GM19099 (cell line): Measurements from ENCODE around the gene DDHD1.

Experiments
- POLR2A ChIP-seq: IDR thresholded peaks from 3 replicates; pipeline ENCODE4 v1.6.1; 2011; ENCODE audit warnings: low read depth; ENCODE audit not compliant: insufficient read length; ENCODE audit errors: extremely low read depth

Gene DDHD1

GRCh38 chr14:53023325-53023724 is 129.8 kb downstream of the DDHD1 start:
- TF ChIP-seq POLR2A = no peak

DNA sequence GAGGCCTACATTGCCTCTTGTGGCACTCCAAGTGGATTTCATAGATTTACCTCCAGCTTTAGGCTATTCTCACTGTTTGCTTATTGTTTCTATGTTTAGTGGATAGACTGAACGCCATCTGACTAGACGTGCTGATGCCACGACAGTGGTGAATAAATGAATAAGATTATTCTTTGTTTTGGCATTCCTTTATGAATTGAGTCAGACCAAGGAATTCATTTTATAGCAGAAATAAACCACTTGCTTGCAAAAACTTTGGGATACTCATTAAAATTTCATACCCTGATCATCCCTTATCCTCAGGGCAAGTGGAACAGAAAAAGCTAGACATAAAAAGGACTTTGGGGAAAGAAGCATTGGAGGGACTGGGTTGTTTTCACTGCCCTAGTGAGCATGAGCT is 130.5 kb downstream of the DDHD1 start:
- no peak for TF ChIP-seq POLR2A

DNA sequence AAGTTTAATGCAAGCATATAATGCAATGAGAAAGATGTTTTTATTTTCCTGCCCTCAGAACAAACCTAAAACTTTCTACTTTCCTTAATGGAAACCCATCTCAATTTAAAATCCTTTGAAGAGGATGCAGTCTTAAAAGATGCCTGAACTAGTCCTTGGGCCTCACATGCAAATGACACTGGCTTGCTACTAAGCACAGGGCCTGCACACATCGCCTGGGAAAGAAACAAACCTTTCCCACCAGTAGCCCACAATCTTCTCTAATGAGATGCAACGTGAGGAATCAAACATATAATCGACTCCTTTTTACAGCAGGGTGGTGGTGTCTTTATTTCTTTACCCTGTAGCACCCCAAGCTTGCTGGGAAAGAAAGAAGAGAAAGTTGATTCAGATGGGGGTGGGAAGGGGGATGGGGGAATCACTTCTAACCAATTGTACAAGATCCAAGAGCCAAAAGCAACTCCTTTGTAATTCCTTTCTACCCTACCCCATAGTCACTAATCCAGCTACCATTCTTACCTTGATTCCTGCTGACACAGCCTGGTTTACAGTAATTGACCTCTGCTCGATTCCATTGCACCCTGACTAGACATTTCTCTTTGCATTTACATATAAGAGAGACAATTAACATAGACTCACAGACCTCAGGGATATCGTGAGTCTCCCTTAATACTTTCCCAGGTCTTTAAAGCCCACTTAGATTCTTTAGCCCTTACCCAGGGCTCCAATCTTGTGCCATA is 132.8 kb downstream of the DDHD1 start:
- no peak for TF ChIP-seq POLR2A

- TF ChIP-seq POLR2A = no peak
These were observed 133.7 kb downstream of the DDHD1 start for GRCh38 chr14:53019406-53019805.

DNA sequence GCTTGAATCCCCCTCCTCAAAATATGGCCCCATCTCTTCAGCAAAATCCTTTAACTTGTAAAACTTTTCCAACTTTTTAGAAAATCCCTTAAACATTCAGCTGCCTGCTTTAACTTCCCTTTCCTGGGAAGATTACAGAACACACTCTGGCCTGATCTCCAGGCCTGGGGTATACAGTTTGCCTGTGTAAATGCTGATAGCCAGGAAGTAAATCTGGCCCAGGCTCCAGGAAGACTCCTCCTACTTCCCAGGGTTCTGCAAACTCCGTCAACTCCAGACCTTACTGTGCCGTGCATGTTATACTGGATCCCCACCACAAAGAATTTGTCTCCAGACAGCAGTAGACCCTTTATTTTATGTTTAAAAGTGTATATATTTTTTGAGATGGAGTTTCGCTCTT is 135.3 kb downstream of the DDHD1 start:
- no peak for TF ChIP-seq POLR2A

DNA sequence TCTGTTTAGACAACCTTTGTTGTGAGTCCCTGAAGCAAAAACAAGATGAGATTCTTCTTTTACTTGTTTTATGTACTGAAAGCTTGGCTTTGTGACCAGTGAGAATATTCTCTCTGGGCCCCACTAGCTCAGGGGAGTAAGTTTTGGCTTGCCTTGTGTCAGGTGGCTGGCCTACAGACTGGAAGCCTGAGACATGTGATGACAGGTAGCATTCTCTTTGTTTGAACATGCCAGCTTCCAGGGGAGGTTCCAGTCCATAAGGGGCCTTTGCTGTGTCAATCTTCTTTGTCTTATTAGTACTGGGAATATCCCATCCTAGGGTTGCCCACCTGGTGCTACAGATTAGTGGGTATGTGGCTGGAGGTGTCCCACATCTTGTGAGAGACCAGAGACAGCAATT is 136.2 kb downstream of the DDHD1 start:
- no peak for TF ChIP-seq POLR2A

DNA sequence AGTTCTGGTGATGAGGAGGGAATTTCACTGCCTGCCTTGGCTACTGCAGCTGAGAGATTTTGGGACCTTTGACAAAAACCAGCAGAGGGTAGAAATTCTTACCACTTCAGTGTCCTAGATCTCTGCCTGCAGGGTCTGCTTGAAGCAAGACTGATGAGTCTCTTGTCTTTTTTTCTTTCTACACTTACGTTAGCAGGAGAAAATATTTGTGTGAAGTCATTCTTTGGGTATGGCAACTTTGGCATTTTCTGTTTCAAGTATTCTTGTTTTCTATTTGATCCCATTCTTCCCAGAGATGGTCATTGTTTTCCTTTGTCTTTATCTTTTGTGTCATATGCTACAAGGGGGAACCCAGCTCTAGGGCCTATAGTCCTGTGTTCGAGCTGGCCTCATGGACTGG is 136.6 kb downstream of the DDHD1 start:
- no peak for TF ChIP-seq POLR2A

GRCh38 chr14:53011053-53011462 is 142.1 kb downstream of the DDHD1 start:
- TF ChIP-seq POLR2A = no peak

- TF ChIP-seq POLR2A = no peak
These were observed 142.7 kb downstream of the DDHD1 start for GRCh38 chr14:53010193-53011040.

- no peak for TF ChIP-seq POLR2A
These were observed 146.1 kb downstream of the DDHD1 start for GRCh38 chr14:53006931-53007562.

DNA sequence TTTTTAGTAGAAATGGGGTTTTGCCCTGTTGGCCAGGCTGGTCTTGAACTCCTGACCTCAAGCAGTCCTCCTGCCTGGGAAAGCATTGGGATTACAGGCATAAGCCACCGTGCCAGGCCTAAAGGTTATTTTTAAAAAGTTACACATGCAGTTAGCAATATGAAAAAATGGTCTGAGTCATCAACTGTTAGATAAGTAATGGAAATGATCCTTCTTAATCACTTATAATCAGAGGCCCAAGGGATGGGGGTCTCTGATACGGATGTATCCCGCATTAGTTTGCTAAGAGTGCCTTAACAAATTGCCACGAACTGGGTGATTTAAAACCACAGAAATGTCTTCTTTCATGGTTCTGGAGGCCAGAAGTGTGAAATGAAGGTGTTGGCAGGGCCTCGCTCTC is 148.1 kb downstream of the DDHD1 start:
- no peak for TF ChIP-seq POLR2A

DNA sequence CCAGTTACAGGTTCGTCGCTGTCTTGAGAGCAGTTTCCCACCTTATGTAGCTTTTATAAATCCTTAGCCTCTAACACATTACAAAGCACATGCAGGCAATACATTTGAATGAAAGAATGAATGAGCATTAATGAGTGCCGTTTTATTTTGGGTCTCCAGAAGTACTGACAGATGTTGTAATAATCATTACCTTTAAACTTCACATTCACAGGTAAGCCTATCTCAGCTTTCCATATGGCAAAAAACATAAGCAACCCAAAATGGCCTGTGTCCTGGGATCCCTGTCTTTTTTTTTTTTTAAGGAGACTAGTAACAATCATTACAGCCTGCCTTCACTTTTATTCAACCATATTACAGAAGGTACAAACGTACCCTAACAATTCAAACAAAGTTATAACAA is 149.3 kb downstream of the DDHD1 start:
- TF ChIP-seq POLR2A = no peak

GRCh38 chr14:53002576-53002975 is 150.5 kb downstream of the DDHD1 start:
- TF ChIP-seq POLR2A = no peak

GRCh38 chr14:53001787-53002378 is 151.2 kb downstream of the DDHD1 start:
- no peak for TF ChIP-seq POLR2A

DNA sequence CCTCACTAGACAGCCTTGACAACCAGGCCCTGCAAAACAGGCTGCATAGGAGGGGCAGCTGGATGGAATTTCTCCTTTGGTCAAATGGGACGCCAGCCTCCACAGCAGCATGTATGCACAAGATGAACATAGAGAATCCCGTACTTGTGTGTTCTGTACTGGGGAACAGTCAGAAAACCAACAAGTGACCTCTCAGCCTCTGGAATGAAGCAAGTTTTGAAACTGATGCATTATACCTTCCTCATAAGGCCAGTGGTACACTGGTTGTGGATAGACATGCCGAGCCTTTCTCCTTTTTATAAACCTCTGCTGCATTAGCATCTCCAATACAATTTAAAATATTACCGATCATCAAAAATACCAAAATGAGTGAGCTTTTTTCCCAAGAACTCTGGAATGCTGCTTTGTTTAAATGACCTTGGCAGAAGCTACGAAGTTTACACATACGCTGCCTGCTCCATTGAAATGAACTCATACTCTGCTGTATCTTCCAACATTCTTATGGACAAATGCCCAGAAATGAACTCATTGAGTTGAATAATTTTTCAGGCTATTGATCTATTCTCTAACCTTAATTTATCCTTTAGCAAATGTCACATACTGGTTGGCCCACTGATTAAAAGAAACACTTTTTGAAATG is 154.6 kb downstream of the DDHD1 start:
- no peak for TF ChIP-seq POLR2A
